HFFc6 (cell line): ENCODE results near the gene UPP2. TPM values are rescaled to one million over a fixed set of nuclear protein-coding genes. Genes with fewer than 3 reads are reported as not detected.

Experiments
- DNase-seq: peaks from one replicate; pipeline ENCODE4 v3.0.0-alpha.2; 2018
- H3K27ac Mint-ChIP-seq: 2 replicates; pipeline ENCODE4 v1.8.0; 2020; ENCODE audit warnings: mild to moderate bottlenecking, mixed read lengths
- H3K27me3 Mint-ChIP-seq: 2 replicates; pipeline ENCODE4 v1.8.0; 2021; ENCODE audit warnings: mild to moderate bottlenecking, moderate library complexity, mixed read lengths; ENCODE audit not compliant: insufficient read depth
- H3K36me3 Mint-ChIP-seq: 2 replicates; pipeline ENCODE4 v1.8.0; 2021; ENCODE audit warnings: low read depth, mixed read lengths
- H3K4me1 Mint-ChIP-seq: 2 replicates; pipeline ENCODE4 v1.8.0; 2020; ENCODE audit warnings: low read depth, mixed read lengths
- H3K4me3 Mint-ChIP-seq: 2 replicates; pipeline ENCODE4 v1.8.0; 2020; ENCODE audit warnings: mild to moderate bottlenecking, moderate library complexity, mixed read lengths
- H3K9me3 Mint-ChIP-seq: 2 replicates; pipeline ENCODE4 v1.8.0; 2020; ENCODE audit warnings: mild to moderate bottlenecking, mixed read lengths
- total RNA-seq, 6 experiments: library from RNA; stranded (reverse); fragmentation: NEBNext Ultra II Directional; extraction: Animal tissue kit (Norgen Biotek cat#: 25700); gene quantifications; 2 replicates in 1 of 6; 3 replicates in 5 of 6; pipeline ENCODE4 v1.2.3, GENCODE V29; 2021
- TF ChIP-seq, protein P1 (sequence below): fragments of 200-600 bp; sonication (generic); IDR thresholded peaks from 2 replicates; pipeline ENCODE4 v1.5.0; 2021; ENCODE audit warnings: antibody characterized with exemption, mild to moderate bottlenecking

The UPP2 gene
- total RNA-seq, 6 experiments from 2014 or later = not detected

DNA sequence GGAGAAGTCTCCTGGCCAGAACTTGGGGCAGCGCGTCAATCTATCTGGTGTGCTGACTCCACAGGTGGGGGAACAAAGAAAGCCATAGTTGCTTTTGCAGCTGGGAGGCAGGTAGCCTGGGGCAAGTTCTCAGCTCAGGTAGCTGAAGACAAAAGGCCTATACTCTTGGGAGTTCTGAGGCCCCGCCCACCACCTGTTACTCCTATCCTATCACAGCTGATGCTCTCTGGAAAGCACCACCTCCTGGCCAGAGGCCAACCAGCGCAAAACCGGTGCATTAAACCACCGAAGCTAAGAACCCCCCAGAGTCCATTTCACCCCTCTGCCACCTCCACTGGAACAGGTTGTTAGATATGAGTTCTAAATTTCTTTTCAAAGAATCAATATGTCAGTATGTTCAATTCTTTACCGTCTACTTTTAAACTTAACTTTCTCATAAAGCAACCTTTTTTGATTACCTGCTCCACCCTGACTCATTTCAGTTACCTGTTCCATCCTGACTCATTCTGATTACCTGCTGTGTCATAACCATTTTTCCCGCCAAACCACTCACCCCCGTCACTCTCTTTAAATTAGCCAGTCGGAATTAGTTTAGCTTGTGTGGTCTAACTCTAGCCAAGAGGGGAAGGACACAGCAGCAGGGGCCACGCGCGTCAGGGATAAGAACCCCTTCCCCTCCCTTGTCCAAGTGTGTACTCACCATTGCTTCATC, 43.4 kb downstream of the UPP2 start:
- H3K27me3 Mint-ChIP-seq = peaks cover 3% of the 10 kb centered on the region; the same call in 1 of the 2 replicates
- H3K27ac Mint-ChIP-seq = no peak overlapping the region
- H3K4me1 Mint-ChIP-seq = no peaks in the 10 kb centered on the region
- no peaks in the 10 kb centered on the region for H3K9me3 Mint-ChIP-seq
- TF ChIP-seq, protein P1, sequence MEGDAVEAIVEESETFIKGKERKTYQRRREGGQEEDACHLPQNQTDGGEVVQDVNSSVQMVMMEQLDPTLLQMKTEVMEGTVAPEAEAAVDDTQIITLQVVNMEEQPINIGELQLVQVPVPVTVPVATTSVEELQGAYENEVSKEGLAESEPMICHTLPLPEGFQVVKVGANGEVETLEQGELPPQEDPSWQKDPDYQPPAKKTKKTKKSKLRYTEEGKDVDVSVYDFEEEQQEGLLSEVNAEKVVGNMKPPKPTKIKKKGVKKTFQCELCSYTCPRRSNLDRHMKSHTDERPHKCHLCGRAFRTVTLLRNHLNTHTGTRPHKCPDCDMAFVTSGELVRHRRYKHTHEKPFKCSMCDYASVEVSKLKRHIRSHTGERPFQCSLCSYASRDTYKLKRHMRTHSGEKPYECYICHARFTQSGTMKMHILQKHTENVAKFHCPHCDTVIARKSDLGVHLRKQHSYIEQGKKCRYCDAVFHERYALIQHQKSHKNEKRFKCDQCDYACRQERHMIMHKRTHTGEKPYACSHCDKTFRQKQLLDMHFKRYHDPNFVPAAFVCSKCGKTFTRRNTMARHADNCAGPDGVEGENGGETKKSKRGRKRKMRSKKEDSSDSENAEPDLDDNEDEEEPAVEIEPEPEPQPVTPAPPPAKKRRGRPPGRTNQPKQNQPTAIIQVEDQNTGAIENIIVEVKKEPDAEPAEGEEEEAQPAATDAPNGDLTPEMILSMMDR = no peak
- no peak overlapping the region for H3K4me3 Mint-ChIP-seq
- H3K36me3 Mint-ChIP-seq = no peaks in the 10 kb centered on the region
- no peak for DNase-seq

DNA sequence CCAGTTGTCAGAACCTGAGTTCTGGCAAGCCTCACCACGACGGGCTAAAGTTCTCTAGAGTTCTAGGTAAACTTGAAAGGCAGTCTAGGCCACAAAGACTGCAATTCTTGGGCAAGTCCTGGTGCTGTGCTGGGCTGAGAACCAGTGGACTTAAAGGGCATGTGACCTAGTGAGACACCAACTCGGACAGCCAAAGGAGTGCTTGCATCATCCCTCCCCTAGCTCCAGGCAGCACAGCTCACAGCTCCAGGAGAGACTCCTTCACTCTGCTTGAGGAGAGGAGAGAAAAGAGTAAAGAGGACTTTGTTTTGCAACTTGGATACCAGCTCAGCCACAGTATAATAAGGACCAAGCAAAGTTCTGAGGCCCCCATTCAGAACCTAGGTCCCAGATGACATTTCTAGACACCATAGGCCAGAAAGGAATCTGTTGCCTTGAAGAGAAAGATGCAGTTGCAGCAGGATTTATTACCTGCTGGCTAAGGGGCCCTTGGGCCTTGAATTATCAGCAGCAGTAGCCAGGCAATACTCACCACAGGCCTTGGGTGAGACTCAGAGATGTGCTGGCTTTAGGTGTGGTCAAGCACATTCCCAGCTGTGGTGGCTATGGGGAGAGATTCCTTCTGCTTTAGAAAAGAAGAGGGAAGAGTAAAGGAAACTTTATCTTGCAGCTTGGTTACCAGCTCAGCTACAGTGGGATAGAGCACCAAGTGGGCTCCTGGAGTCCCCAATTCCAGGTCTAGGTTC, 51.8 kb downstream of the UPP2 start:
- H3K27me3 Mint-ChIP-seq = peaks cover 9% of the 10 kb centered on the region
- no peak overlapping the region for H3K27ac Mint-ChIP-seq
- no peak for DNase-seq
- no peak overlapping the region for H3K4me3 Mint-ChIP-seq
- peaks cover 5% of the 10 kb centered on the region; the same call in 1 of the 2 replicates for H3K9me3 Mint-ChIP-seq
- H3K4me1 Mint-ChIP-seq = no peaks in the 10 kb centered on the region
- no peaks in the 10 kb centered on the region for H3K36me3 Mint-ChIP-seq
- TF ChIP-seq, protein P1 = no peak

DNA sequence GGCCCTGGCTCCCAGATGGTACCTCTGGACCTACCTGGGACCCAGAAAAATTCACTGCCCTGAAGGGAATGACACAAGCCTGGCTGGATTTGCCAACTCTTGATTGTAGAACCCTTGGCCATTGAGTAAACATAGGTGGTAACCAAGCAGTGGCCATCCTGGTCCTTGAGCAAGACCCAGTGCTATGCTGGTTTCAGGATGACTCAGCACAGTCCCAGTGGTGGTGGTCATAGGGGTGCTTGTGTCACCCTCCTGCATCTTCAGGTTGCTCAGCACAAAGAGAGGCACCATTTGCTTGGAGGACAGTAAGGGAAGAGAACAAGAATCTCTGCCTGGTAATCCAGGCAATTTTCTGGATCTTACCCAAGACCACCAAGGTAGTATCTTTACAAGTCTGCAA, 52.9 kb downstream of the UPP2 start:
- Mint-ChIP-seq H3K27ac (no peak overlapping the region), H3K9me3 (peaks cover 5% of the 10 kb centered on the region; the same call in 1 of the 2 replicates), H3K4me3 (no peak overlapping the region), H3K36me3 (no peaks in the 10 kb centered on the region), H3K27me3 (peaks cover 9% of the 10 kb centered on the region), H3K4me1 (no peaks in the 10 kb centered on the region)
- TF ChIP-seq, protein P1 = no peak
- no peak for DNase-seq

DNA sequence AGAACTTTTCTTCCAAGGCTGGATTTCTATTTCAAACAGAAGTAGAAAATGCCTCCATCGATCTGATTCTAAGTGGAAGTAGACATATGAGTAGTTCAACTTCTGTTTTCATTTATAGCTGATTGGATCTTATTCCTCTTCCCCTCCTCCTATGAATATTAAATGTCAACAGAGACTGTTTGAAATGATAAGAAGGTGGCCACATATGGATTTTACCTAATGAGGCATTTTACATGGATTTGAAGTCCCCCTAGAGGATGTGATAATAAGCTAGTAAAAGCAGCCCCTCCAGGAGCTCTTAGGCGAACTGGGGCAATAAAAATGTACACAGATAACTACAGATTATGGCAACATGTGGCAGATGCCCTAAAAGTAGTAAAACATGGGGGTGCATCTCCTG, 71.0 kb downstream of the UPP2 start:
- DNase-seq = no peak
- H3K4me3 Mint-ChIP-seq = no peak overlapping the region
- H3K27ac Mint-ChIP-seq = no peak overlapping the region
- no peaks in the 10 kb centered on the region for H3K9me3 Mint-ChIP-seq
- H3K27me3 Mint-ChIP-seq = peaks cover 2% of the 10 kb centered on the region; the same call in 1 of the 2 replicates
- no peaks in the 10 kb centered on the region for H3K36me3 Mint-ChIP-seq
- TF ChIP-seq, protein P1 = no peak
- no peaks in the 10 kb centered on the region for H3K4me1 Mint-ChIP-seq

DNA sequence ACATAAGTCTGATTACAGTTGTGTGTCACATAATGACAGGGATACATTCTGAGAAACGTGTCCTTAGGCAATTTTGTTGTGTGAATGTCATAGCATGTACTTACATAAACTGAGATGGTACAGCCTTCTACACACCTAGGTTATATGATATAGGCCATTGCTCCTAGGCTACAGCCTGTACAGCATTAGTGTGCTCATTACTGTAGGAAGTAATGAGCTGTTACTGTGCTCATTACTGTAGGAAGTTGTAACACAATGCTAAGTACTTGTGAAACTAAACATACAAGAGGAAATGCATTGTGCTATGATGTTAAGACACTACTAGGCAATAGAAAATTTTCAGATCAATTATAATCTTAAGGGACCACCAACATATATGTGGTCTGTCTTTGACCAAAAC, 72.8 kb downstream of the UPP2 start:
- H3K9me3 Mint-ChIP-seq = no peaks in the 10 kb centered on the region
- H3K27me3 Mint-ChIP-seq = peaks cover 2% of the 10 kb centered on the region; the same call in 1 of the 2 replicates
- no peak overlapping the region for H3K4me3 Mint-ChIP-seq
- H3K36me3 Mint-ChIP-seq = no peaks in the 10 kb centered on the region
- no peak for DNase-seq
- H3K27ac Mint-ChIP-seq = no peak overlapping the region
- H3K4me1 Mint-ChIP-seq = no peaks in the 10 kb centered on the region; the same call in 1 of the 2 replicates
- TF ChIP-seq, protein P1 = no peak
